Urinary bladder (tissue), 4 donors: Measurements from ENCODE around the gene DENND1C. TPM values are rescaled to one million over a fixed set of nuclear protein-coding genes. Genes with fewer than 3 reads are reported as not detected.

Source experiments
- DNase-seq: peaks from one replicate; pipeline ENCODE4 v3.0.0-alpha.2; 2015; ENCODE audit errors: extremely low spot score
- H3K27ac ChIP-seq: one replicate; pipeline ENCODE4 v1.5.1; 2013; ENCODE audit warnings: low read depth, mild to moderate bottlenecking, moderate library complexity
- H3K36me3 ChIP-seq: one replicate; pipeline ENCODE4 v1.6.1; 2013; ENCODE audit warnings: mild to moderate bottlenecking, moderate library complexity; ENCODE audit not compliant: insufficient read depth
- H3K4me1 ChIP-seq: one replicate; pipeline ENCODE4 v1.6.1; 2013; ENCODE audit warnings: mild to moderate bottlenecking, moderate library complexity; ENCODE audit not compliant: insufficient read depth
- H3K4me3 ChIP-seq: one replicate; pipeline ENCODE4 v1.5.1; 2013; ENCODE audit warnings: low read depth, low read length
- WGBS: extraction: QIAGEN DNeasy Blood & Tissue Kit; methylation state at CpG from one replicate; pipeline ENCODE4 v1.1.7; 2013; 5-methylcytosine and 5-hydroxymethylcytosine counted together
- polyA plus RNA-seq: library from polyadenylated mRNA; stranded (reverse); fragments of 200-250 nt; gene quantifications from one replicate; pipeline ENCODE4 v1.2.3, GENCODE V29; 2013
- total RNA-seq: library from RNA; depleted of rRNA; stranded (reverse); fragments of >200 nt; gene quantifications from one replicate; pipeline ENCODE4 v1.2.3, GENCODE V29; 2014
- donor health status: healthy with polysubstance abuse.
- donor health status: healthy.

DENND1C gene
- total and polyA plus RNA-seq, 2 donors: 0.63 to 1.4 TPM

- peak within 1 kb of the TSS; percentile 12 for H3K27ac ChIP-seq
- H3K4me3 ChIP-seq: peak within 1 kb of the TSS; percentile 36
- H3K4me1 ChIP-seq: no peaks in the 10 kb centered on the region
- DNase-seq: peak; percentile 58
- 4% methylated on average over 65 of the region's 65 CpGs for WGBS
- H3K36me3 ChIP-seq: no peaks in the 10 kb centered on the region
Observed at GRCh38 chr19:6464070-6464873, 17.3 kb downstream of the DENND1C start, which contains the start of gene CRB3. Gene CRB3, plus strand, starts transcription at chr19:6464271. Its CDS starts 431 bp downstream, at chr19:6464702.

GRCh38 chr19:6460099-6460884 is 21.3 kb downstream of the DENND1C start:
- Histone ChIP-seq H3K4me1 (no peaks in the 10 kb centered on the region), H3K4me3 (peak overlapping the region; percentile 87), H3K27ac (peak overlapping the region; percentile 25), H3K36me3 (no peaks in the 10 kb centered on the region)
- DNase-seq: peak; percentile 95
- WGBS: under 1% methylated on average over 57 of the region's 57 CpGs

DNA sequence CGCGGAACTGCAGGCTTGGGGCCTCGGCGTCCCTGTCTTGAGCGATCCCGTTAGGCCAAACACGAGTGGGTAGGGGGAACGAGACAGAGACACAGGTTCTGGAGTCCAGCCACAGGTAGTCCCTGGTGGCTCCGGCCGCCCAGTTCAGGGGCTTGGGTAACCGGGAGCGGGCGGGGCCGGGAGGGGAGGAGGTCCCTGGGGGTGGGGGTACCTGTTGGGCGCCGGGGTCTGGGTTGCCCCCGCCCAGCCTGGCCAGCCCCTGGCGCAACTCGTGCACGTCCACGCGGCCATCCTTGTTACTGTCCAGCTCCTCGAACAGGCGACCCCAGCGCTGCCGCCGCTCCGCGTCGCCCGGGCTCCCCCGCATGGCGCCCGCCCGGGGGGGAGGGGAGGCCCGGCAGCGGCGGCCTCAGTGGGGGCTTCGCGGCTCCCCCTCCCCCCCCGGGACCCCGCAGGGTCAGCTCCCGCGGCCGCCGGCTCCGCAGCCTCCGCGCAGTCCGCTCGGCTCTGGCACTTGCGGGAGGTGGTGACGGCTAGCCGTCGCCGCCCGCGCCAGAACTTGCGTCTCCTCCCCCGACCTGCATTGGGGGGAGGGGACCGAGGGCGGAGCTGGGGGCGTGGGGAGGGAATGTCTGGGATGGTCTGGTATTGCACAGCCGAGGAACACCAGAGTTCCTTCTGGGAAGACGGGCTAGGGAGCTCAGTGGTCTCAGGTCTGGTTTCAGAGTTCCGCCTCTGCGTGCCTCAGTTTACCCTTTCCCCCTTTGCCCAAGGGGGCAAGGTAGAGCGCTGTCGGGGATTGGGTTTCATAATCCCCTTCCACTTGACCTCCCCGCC is 22.1 kb downstream of the DENND1C start, which contains the start of gene SLC25A23:
Gene SLC25A23 (minus strand): TSS at position 531 of the 837 bp plus-strand sequence. CDS start 164 bp downstream, at position 367.
- Histone ChIP-seq H3K36me3 (no peaks in the 10 kb centered on the region), H3K4me3 (peak within 1 kb of the TSS; percentile 87), H3K4me1 (no peaks in the 10 kb centered on the region), H3K27ac (peak within 1 kb of the TSS; percentile 25)
- DNase-seq: peak; percentile 35
- WGBS: under 1% methylated on average over 61 of the region's 70 CpGs

- Histone ChIP-seq H3K36me3 (no peaks in the 10 kb centered on the region), H3K4me3 (peak overlapping the region; percentile 87), H3K4me1 (no peaks in the 10 kb centered on the region), H3K27ac (peak overlapping the region; percentile 7)
- DNase-seq: no peak
- WGBS: 34% methylated on average over 16 of the region's 16 CpGs
Observed at GRCh38 chr19:6458695-6459261, 22.8 kb downstream of the DENND1C start.

DNA sequence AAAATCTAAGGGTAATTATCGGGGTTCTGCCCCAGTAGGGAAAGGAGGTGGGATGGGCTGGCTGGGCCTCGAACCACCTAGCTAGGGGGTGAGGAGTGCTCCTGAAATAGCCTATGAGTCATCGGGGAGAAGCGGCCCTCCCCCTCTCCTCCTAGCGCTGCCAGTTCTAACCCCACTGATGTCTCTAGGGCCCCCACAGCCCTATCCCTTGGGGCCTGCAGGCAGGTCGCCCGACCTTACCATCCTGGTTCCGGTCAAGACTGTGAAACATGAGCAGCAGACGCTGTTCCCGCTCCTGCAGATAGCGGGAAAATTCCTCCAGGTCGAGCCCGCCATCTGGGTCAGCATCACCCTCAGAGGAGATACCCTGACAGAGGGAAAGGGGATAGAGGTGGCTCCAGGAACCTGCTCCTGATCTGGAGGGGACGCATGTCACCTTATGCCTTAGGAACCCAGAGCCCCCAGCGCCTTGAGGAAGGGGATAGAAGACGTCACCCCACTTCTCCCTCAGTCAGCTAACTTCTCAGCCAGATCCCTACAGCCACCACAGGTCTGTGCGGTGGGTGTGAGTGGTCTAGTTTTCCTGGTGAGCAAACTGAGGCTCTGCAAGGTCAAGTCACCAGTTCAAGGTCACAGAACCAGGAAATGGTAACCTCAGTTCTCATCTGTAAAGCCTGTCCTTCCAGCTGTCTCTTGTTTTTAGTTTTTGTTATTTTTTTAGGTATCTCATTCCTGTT is 23.5 kb downstream of the DENND1C start:
- no peak overlapping the region for H3K27ac ChIP-seq
- no peak for DNase-seq

DNA sequence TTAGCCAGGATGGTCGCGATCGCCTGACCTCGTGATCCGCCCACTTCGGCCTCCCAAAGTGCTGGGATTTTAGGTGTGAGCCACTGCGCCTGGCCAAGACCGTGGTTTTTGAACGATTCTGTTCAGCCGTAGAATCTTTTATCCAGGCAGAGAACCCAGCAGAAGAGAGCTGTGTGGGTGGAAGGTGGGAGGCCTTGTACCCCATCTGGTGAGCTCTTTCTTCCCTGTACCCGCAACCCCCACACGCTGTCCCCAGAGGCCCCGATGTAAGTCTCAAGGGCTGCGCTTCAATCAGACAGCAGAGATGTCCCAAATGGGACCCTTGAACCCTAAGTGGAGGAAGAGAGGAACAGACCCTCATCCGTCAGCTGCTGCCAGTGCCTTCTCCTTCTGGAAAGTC is 25.7 kb downstream of the DENND1C start:
- no peaks in the 10 kb centered on the region for H3K4me1 ChIP-seq
- no peaks in the 10 kb centered on the region for H3K36me3 ChIP-seq
- WGBS: 88% methylated on average over 15 of the region's 15 CpGs
- no peak overlapping the region for H3K27ac ChIP-seq
- no peak overlapping the region for H3K4me3 ChIP-seq
- no peak for DNase-seq

More for the DNA sequence above, 23.5 kb downstream of the DENND1C start:
- Histone ChIP-seq H3K4me1 (no peaks in the 10 kb centered on the region), H3K36me3 (no peaks in the 10 kb centered on the region), H3K4me3 (no peak overlapping the region)
- WGBS: 82% methylated on average over 17 of the region's 17 CpGs

DNA sequence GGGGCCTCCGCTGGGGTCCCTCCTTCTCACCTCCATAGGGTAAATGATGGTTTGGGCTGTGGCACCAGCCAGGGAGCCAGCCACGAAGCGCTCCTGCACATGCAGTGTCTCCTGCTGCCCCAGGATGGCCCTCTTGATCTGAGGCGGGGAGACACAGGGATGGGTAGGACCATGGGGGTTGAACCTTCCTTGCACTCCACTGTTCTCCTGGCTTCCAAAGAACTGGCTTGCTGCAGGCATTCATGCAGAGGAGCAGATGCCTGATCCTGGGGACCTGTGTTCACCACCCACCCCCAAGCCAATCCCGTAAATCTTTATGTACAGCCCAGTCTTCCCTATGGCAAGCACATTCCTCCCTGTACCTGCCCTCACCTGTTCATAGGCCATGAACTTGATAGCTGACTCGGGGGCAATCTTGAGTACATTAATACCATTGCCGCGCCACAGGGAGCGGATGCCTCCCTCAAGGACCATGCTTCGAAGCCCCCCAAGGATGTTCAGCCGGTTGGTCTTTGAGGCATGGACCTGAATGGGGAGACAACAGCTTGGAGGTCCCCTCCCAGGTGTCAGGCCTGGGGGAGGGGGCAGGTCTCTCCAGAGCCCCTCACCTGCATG is 27.5 kb downstream of the DENND1C start:
- no peaks in the 10 kb centered on the region for H3K36me3 ChIP-seq
- WGBS: 98% methylated on average over 11 of the region's 11 CpGs
- H3K4me1 ChIP-seq: no peaks in the 10 kb centered on the region
- no peak overlapping the region for H3K27ac ChIP-seq
- no peak for DNase-seq
- no peak overlapping the region for H3K4me3 ChIP-seq

DNA sequence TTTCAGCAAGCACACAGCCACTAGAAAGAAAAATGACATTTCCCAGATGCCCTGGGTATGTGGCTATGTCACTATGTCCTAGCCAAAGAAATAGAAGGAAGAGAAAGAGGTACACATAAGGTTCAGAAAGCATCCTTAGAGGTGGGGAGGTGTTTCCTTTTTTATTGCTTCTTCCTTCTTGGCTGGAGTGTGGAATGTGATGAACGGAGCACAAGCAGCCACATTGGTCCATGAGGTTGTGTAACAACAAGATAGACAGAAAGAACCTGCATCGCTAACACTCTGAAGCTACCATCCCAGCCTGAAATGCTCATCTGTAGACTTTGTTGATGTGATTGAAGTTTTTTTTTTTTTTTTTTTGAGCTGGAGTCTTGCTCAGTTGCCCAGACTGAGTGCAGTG is 28.7 kb downstream of the DENND1C start:
- 99% methylated on average over 2 of the region's 2 CpGs for WGBS
- H3K36me3 ChIP-seq: no peaks in the 10 kb centered on the region
- H3K27ac ChIP-seq: no peak overlapping the region
- no peaks in the 10 kb centered on the region for H3K4me1 ChIP-seq
- no peak overlapping the region for H3K4me3 ChIP-seq
- DNase-seq: no peak

- H3K36me3 ChIP-seq: no peaks in the 10 kb centered on the region
- H3K4me3 ChIP-seq: no peak overlapping the region
- H3K27ac ChIP-seq: no peak overlapping the region
- WGBS: 96% methylated on average over 19 of the region's 19 CpGs
- no peaks in the 10 kb centered on the region for H3K4me1 ChIP-seq
- DNase-seq: no peak
Observed at GRCh38 chr19:6452223-6452614, 29.4 kb downstream of the DENND1C start.

DNA sequence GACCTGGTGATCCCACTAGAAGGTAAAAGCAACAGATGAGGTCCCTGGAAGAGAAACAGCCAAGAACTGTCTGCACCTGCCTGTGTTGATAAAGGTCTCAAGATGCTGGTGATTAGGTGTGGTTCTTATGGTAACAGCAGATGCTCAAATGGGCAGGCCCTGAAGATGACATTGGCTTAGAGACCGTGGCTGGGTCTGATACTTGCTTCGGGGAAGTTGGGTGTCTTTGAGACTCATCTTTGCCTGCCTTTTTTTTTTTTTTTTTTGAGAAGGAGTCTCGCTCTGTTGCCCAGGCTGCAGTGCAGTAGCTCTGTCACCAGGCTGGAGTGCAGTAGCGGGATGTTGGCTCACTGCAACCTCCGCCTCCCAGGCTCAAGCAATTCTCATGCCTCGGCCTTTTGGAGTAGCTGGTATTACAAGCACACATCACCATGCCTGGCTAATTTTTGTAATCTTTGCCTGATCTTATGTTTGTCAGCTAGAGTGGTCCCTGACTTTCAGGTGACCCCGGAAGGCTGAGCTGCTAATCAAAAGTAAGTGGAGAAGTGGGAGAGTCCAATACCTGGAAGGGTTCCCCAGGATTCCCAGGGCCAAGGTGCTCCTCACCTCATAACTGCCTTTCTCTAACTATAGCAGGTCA is 29.9 kb downstream of the DENND1C start:
- WGBS: 94% methylated on average over 7 of the region's 7 CpGs
- Histone ChIP-seq H3K36me3 (peaks cover under 1% of the 10 kb centered on the region), H3K4me1 (no peaks in the 10 kb centered on the region), H3K27ac (no peak overlapping the region), H3K4me3 (no peak overlapping the region)
- no peak for DNase-seq

- DNase-seq: no peak
- no peaks in the 10 kb centered on the region for H3K4me1 ChIP-seq
- WGBS: 96% methylated on average over 5 of the region's 5 CpGs
- H3K27ac ChIP-seq: no peak overlapping the region
- H3K4me3 ChIP-seq: no peak overlapping the region
- peaks cover 2% of the 10 kb centered on the region for H3K36me3 ChIP-seq
Observed at GRCh38 chr19:6450166-6450565, 31.4 kb downstream of the DENND1C start.

GRCh38 chr19:6448045-6448444 is 33.5 kb downstream of the DENND1C start:
- WGBS: 86% methylated on average over 3 of the region's 3 CpGs
- Histone ChIP-seq H3K4me1 (no peaks in the 10 kb centered on the region), H3K4me3 (no peak overlapping the region), H3K27ac (no peak overlapping the region), H3K36me3 (peaks cover 2% of the 10 kb centered on the region)
- no peak for DNase-seq
